NCI-H146 treated with DMSO at 0.1 percent for 48 hours (cell line): Measurements from ENCODE around the gene PPM1J.
A peak's percentile ranks its signal among the peaks of the same experiment; 100 is the strongest.
"Not testable (repeated sequence)": the region's sequence is repeated elsewhere in the genome, so short reads cannot be mapped to it uniquely, and the experiment has no call there.

Experiments
- DNase-seq: peaks from one replicate; lab custom pipeline; 2025; ENCODE audit not compliant: unreplicated experiment; lab: John Stamatoyannopoulos, UW

The PPM1J gene

GRCh38 chr1:112721966-112722524 is 6.9 kb upstream of the PPM1J start:
- DNase-seq: no peak

DNA sequence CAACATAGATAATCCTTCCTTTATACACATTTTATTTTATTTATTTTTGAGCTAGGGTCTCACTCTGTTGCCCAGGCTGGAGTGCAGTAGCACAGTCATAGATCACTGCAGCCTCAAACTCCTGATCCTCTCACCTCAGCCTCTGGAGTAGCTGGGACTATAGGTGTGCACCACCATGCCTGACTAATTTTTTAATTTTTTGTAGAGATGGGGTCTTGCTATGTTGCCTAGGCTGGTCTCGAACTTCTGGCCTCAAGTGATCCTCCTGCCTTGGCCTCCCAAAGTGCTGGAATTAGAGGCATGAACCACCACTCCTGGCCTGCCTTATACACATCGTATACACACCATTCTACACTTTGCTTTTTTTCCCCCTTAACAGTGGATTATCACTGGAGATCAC is 6.2 kb upstream of the PPM1J start:
- not testable (repeated sequence) for DNase-seq

- DNase-seq: no peak
These were observed 5.7 kb upstream of the PPM1J start for GRCh38 chr1:112720800-112721199.

GRCh38 chr1:112719706-112720105 is 4.6 kb upstream of the PPM1J start:
- DNase-seq: no peak

DNA sequence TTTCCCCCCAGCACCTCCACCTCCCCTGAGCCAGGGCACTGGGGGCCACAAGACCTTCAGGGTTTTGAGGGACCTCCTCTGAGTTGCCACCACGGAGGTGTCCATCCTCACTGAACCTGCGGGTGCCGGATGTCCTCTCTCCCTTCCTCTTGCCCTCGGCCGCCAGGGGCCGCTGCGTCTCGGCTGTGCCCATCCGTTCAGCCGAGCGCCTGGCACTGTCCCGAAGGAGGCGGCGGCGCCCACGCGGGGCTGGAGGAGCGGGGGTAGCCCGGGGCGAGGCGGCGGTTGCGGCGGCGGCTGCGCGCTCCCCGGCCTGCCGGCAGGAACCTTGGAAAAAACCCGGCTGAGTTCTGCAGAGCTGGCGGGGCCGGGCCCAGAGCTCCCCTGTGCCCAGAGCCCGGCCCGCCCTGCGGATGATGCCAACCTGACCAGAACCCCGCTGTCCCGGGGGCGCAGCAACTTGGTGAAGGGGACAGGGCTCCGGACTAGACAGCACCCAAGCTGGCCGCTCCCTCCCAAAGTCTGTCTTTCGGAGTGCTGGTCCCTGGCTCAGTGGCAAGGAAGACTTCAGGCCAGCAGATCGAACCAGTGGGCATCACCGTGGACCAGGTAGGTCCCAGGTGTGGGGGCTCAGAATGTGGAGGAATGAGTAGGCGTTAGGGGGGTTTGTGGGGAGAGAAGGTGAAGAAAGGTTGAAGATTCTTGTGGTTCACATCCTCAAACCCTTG is 3.7 kb upstream of the PPM1J start:
- peak; percentile 28 for DNase-seq

DNA sequence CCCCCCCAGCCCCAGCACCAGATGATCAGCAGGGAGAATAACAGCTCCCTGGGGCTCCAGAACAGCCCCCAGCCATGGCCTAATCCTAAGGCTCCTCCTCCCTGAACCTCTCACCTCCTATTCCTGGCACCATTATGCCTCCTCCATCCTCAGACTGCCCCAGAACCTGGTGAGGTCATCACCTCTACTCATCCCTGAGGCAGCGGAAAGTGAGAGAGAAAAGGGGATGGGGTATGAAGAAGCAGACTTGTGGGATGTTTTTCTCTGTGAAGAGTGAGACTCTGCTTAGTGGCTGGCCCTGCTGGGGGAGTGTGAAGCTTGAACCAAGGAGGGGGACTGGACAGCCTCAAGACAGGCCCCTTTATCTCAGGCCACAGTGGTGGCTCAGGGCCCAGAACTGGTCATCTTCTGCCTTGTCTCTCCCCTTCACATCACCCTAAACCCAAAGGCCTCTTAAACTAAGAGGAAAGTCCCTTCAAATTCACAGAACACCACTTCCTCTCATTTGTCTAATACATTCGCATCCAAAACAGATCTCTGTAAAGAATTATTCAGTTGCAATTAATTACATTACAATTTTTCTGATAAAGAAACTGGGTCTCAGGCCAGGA is 2.2 kb upstream of the PPM1J start:
- no peak for DNase-seq

DNA sequence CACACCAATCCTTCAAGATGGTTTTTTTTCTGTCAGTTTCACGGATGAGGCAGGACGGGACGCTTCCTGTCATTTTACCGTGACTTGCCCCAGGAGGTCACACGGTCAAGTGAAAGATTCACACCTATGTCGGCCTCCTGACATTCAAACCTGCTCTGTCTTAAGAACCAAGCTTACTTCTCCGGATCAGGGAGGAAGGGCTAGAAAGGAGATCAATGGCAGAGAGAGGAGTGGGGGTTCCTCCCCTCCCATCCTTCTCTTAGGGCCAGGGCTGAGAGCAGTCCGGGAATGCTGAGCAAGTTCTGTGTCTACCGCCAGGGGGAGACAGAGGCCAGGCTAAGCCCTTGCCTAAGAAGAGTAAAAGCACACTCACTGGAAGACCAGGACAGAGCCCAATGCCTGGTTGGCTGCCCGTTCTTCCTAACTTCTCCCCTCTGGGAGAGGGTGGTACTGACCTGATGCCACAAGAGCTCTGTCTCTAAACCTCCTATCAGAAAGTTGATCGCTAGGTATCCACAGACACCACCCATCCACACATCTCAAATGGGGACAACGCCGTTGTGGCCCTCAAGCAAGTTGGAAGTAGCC is 1.1 kb upstream of the PPM1J start:
- peak; percentile 59 for DNase-seq

- DNase-seq: no peak
These were observed 544 bp downstream of the PPM1J start for GRCh38 chr1:112714313-112715263.

GRCh38 chr1:112713466-112714312 is 1.4 kb downstream of the PPM1J start:
- no peak for DNase-seq

DNA sequence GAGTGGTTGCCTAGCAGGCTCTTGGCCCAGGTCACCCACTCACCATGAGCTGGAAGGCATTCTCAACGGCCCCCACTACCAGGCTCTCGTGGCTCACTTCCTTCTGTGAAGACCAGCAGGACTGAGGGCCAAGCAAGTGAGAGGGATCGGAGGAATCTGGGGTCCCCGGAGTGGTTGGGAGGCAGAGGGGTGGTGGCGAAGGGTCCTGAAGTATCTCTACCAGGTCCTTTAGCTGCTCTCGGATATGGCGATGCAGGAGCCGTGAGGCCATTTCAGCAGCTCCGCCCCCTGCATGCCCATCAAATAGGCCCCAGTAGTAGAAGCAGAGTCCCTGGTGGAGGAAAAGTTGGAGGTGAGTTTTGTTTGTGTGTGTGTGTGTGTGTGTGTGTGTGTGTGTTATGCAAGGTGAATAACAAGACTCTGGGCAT is 2.4 kb downstream of the PPM1J start:
- DNase-seq: no peak

DNA sequence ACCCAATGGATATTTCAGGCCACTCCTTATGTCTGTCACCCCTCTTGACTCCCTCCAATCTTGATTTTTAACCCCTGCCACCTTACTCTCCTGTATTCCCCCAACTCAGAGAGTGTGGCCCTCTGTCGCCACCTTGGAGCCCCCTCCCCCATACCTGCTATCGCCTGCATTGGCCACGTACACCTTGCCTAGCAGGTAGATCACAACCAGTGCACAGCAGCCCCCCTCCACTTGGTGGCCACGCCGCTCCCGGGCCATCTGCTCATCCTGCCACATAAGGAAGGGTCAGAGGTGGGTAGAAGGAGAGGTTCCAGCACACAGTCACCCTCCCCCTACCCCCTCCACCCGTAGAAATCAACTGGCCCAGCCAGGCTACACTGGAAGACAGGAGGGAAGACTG is 2.9 kb downstream of the PPM1J start:
- no peak for DNase-seq

DNA sequence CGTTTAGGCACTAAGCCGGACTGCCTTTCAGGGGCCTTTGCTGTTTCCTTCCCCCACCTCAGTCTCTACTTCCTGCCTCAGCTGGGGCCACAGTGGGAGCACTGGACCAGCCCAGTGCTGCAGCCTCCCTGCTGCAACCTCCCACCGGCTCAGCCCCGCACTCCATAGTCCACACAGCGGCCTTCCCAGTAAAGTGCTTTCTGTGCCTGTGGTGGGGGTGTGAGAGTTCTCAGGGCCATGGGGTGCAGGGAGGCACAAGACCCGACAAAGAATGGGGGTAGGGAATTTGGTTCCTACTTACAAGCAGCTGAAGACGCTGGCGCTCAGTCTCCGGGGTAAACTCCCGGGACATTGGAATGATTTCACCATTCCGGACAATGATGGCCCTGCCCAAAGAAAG is 3.5 kb downstream of the PPM1J start:
- no peak for DNase-seq

DNA sequence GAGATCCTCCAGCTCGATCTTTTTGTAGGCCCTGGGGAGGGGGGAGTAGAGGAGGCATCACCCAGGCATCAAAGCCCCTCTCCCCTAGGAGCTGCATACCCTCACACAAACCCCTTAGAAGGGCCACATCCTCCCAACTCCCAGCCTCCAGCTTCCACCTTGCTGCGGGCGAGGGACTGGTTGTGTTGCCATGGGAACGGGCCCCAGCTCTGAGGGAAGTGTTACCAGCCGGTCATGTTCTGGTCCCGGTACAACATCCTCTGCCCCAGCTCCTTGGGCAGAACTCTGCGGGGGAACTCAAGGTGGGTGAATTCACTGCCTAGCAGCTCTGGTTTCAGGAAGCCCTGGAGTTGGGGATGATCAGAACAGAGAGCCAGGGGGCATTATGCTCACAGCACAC is 4.1 kb downstream of the PPM1J start:
- DNase-seq: no peak

DNA sequence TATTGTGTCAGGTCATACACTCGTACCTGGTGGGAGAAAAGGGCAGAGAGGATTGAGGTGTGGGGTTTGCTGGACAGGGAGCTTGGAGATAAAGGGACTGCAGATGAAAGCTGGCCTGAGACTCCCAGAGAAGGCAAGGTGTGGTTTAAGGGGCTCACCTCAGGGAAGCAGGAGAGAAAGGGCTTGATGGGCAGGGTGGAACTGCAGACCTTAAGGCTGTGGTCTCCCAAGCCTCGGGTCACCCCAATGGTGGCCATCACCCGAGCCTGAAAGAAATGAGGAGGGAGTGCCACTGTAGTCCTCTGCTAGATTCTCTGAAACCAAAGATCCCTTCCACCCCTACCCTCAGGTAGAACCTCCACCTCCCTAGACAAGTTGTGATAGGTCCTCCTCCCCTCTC is 4.5 kb downstream of the PPM1J start:
- no peak for DNase-seq

DNA sequence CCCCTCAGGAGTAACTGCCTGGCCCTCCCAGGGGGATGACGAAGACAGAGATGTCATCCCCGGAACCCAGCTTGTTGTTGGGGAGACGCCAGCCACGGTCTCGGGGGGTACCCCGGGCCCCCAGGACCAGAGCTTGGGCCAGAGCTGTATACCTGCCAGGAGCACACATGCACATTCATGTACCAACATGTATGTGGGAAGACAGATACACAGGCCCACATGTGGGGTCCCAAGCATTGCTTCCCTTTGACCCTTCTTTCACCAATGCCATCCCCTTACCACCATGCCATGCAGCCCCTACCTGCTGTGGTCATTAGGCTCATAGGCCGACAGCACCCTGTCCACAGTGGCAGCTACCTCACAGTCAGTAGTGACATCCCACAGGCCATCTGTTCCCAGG is 5.0 kb downstream of the PPM1J start:
- no peak for DNase-seq

DNA sequence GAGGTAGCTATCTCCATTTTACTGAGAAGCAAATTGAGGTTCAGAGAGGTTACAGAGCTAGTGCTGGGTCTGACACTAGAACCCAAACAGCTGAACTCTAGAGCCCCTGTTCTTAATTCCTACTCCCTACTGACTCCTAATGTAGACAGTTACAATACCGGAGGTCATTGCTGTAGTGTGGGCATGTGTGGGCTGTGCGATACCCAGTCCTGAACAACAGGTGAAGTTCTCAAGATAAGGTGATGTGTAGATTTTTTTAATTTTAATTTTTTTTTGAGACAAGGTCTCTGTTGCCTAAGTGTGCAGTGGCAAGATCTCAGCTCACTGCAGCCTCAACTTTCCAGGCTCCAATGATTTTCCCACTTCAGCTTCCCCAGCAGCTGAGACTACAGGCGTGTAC is 6.6 kb downstream of the PPM1J start:
- no peak for DNase-seq

DNA sequence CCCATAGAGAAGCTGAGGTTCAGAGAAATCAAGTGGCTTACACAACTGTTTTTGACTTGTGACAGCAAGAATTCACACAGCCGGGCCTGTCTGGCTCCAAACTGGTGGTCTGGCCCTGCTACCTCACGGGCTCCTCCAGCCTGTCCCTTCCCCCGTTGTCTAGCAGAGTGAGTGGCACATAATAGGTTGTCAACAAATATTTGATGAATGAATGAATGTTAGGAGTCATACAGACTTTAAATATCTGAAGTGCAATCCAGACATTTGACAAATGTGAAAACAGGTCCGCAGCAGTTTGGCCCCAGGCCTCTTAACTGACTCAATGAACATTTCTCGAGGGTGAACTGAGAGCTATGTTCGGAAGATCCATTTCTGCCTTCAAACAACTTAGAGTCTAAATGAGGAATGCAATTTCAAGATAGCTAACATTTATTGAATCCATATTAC is 7.1 kb downstream of the PPM1J start:
- DNase-seq: no peak

DNA sequence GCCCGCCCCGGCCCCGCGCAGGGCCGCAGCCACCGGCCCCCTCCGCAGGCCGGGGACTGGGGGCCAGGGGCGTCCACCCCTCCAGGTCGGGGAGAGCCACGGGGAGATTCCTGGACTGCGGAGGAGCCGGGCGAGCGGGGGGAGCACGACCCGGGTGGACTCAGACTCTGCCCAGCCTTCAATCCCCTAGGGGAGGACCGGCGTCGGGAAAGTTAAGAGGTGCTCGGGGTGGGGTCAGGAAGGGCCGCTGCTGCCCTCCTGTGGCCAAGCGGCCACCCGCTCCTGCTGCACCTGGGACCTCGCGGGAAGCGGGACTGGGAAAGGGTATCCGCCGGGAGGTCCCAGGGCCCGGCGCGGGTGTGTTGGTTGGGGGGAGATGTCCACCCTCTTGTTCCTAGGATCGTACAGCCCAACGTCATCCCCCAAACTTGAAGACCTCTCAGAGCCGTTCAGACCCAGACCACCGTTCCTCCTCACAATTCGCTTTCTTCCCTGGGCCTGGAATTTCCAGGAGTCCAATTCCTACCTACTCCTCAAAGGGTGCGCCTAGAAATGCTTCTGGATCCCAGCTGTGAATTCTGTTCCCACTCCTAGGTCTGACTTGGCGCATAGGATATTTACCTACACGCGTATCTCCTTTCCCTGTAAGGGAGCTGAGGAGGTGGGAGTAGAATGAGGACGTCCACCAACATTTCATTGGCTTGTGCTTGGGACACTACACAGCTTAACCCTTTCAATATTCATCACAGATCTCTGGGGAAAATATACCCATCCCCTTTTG is 7.7 kb downstream of the PPM1J start:
- peak; percentile 54 for DNase-seq

DNA sequence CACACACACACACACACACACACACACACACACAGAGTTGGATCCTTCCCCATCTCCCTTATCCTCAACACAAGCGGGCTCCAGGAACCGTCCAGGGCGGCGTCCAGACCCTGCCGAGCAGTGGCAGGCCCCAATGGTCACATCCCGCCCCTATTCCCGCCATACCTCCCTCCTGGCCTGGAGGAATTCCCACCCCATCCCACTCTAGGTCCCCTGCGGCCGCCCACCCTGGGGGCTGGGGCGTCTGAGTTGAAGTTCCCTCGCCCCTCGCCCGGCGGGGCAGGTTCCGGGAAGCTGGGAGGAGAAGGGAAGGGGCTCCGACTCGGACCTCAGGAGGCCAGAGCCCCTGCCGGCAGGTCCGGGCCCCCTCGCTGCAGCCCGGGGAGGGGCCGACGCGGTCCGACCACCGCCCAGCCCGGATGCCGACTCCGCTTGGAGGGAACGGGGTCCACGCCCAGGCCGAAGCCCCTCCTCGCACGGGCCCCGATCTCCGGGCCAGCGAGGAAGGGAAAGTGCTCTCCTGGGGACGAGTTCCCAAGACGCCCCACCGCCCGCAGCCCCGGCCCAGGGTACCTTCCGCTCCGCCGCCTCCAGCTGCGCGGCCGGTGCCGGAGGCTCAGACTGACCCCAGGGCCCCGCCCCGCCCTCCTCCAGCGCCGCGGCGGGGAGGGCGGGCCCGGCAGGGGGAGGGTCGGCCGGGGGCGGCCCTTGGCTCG is 8.5 kb downstream of the PPM1J start, which contains the start of gene RHOC:
TSS of gene RHOC (minus strand) at position 623 of the 716 bp plus-strand sequence. CDS start 3,328 bp downstream, outside the sequence.
- peak; percentile 40 for DNase-seq
